CD14-positive monocyte (primary cell): ENCODE measurements around the gene AIG1. TPM values are rescaled to one million over a fixed set of nuclear protein-coding genes. Genes with fewer than 3 reads are reported as not detected.

Source experiments
- DNase-seq, 3 donors: peaks; one replicate each; pipeline ENCODE4 v3.0.0-alpha.2; 2011 to 2022
- H2AFZ ChIP-seq: 2 replicates; pipeline ENCODE4 v1.6.0; 2012; ENCODE audit warnings: mild to moderate bottlenecking, low read depth, low read length, inconsistent platforms; ENCODE audit not compliant: insufficient read depth, poor library complexity, severe bottlenecking
- H3K27ac ChIP-seq, 2 donors: 1 replicate in 1 of 2; 2 replicates in 1 of 2; pipeline ENCODE4 v1.5.1; 2012 to 2013; ENCODE audit warnings: low read length in 2 of 2, control low read depth in 1 of 2, inconsistent platforms in 1 of 2, low read depth in 1 of 2, mild to moderate bottlenecking in 1 of 2
- H3K27me3 ChIP-seq, 2 donors: one replicate each; pipeline versions ENCODE4 v1.6.0 to v1.6.1; 2011 to 2013; ENCODE audit warnings: low read length in 2 of 2; ENCODE audit not compliant: control insufficient read depth in 2 of 2, insufficient read depth in 2 of 2
- H3K36me3 ChIP-seq, 2 donors: replicated peaks in 1 of 2; 1 replicate in 1 of 2; 2 replicates in 1 of 2; pipeline versions ENCODE4 v1.5.1 to v1.6.1; 2012 to 2013; ENCODE audit warnings: low read length in 2 of 2, control low read depth in 1 of 2, inconsistent platforms in 1 of 2, mild to moderate bottlenecking in 1 of 2; ENCODE audit not compliant: insufficient read depth in 2 of 2, control insufficient read depth in 1 of 2
- H3K4me1 ChIP-seq, 2 donors: 1 replicate in 1 of 2; 2 replicates in 1 of 2; pipeline versions ENCODE4 v1.5.1 to v1.6.1; 2012 to 2013; ENCODE audit warnings: low read length in 2 of 2, control low read depth in 1 of 2, inconsistent platforms in 1 of 2, mild to moderate bottlenecking in 1 of 2, moderate library complexity in 1 of 2; ENCODE audit not compliant: insufficient read depth in 2 of 2, control insufficient read depth in 1 of 2
- H3K4me2 ChIP-seq: replicated peaks from 2 replicates; pipeline ENCODE3; 2012; ENCODE audit warnings: low read length, moderate library complexity, mild to moderate bottlenecking; ENCODE audit not compliant: poor library complexity, severe bottlenecking; ENCODE audit errors: extremely low read depth
- H3K4me3 ChIP-seq, 3 experiments: fragments of 200-600 bp in 1 of 3; sonication (generic) in 1 of 3; replicated peaks in 1 of 3; 1 replicate in 2 of 3; 2 replicates in 1 of 3; pipeline ENCODE4 v1.5.1; 2011 to 2013; ENCODE audit warnings: low read length in 3 of 3, mild to moderate bottlenecking in 3 of 3, control low read depth in 2 of 3, low read depth in 2 of 3, inconsistent platforms in 1 of 3, moderate library complexity in 1 of 3
- H3K79me2 ChIP-seq: 2 replicates; pipeline ENCODE4 v1.6.0; 2012; ENCODE audit warnings: mild to moderate bottlenecking, control low read depth, inconsistent platforms, low read length, moderate library complexity; ENCODE audit not compliant: insufficient read depth
- H3K9ac ChIP-seq: 2 replicates; pipeline ENCODE4 v1.6.0; 2017; ENCODE audit warnings: low read length, mild to moderate bottlenecking; ENCODE audit not compliant: insufficient read depth, poor library complexity, severe bottlenecking
- H3K9me3 ChIP-seq, 2 donors: replicated peaks in 1 of 2; 1 replicate in 1 of 2; 2 replicates in 1 of 2; pipeline versions ENCODE4 v1.5.1 to v1.6.1; 2012 to 2013; ENCODE audit warnings: low read length in 2 of 2, control low read depth in 1 of 2; ENCODE audit not compliant: control insufficient read depth in 1 of 2, insufficient read depth in 1 of 2
- H4K20me1 ChIP-seq: 2 replicates; pipeline ENCODE4 v1.6.0; 2012; ENCODE audit warnings: mild to moderate bottlenecking, low read length, control low read depth, moderate library complexity; ENCODE audit not compliant: insufficient read depth
- H3K27ac Mint-ChIP-seq, 7 donors: one replicate each; pipeline ENCODE4 v1.8.0; 2020; ENCODE audit warnings: mild to moderate bottlenecking in 7 of 7, mixed read lengths in 7 of 7, moderate library complexity in 6 of 7, inconsistent platforms in 2 of 7
- H3K27me3 Mint-ChIP-seq, 3 donors: one replicate each; pipeline ENCODE4 v1.8.0; 2021 to 2022; ENCODE audit warnings: low read depth in 3 of 3, mild to moderate bottlenecking in 3 of 3, mixed read lengths in 3 of 3, moderate library complexity in 3 of 3, inconsistent platforms in 1 of 3
- H3K36me3 Mint-ChIP-seq, 2 donors: one replicate each; pipeline ENCODE4 v1.8.0; 2020; ENCODE audit warnings: mixed read lengths in 2 of 2, inconsistent platforms in 1 of 2, mild to moderate bottlenecking in 1 of 2
- H3K4me1 Mint-ChIP-seq: one replicate; pipeline ENCODE4 v1.8.0; 2020; ENCODE audit warnings: mild to moderate bottlenecking, mixed read lengths
- H3K4me3 Mint-ChIP-seq, 2 donors: one replicate each; pipeline ENCODE4 v1.8.0; 2020; ENCODE audit warnings: mild to moderate bottlenecking in 2 of 2, mixed read lengths in 2 of 2, moderate library complexity in 1 of 2
- H3K9me3 Mint-ChIP-seq, 7 donors: one replicate each; pipeline ENCODE4 v1.8.0; 2020 to 2022; ENCODE audit warnings: mixed read lengths in 7 of 7, mild to moderate bottlenecking in 6 of 7, moderate library complexity in 6 of 7, inconsistent platforms in 2 of 7
- CTCF ChIP-seq: fragments of 200-600 bp; IDR thresholded peaks from one replicate; pipeline ENCODE4 v1.8.0; 2022; ENCODE audit warnings: antibody characterized with exemption, mild to moderate bottlenecking
- WGBS: methylation state at CpG from one replicate; pipeline ENCODE4 v1.1.5; 2013; ENCODE audit warnings: missing lambda C conversion rate; ENCODE audit not compliant: insufficient coverage; 5-methylcytosine and 5-hydroxymethylcytosine counted together
- intact Hi-C, 2 donors: fragments of 100-400 bp; cut with micrococcal nuclease; formaldehyde crosslinking; loops; one replicate each; pipeline versions ENCODE4 v1.15.0 to v1.15.1; 2023
- polyA plus RNA-seq, 3 donors: library from polyadenylated mRNA; depleted of rRNA in 1 of 3; unstranded in 2 of 3; stranded (reverse) in 1 of 3; fragments of 300-500 nt in 2 of 3; fragments of >200 nt in 1 of 3; fragmentation: Illumina TruSeq in 2 of 3; gene quantifications; 1 replicate in 2 of 3; 2 replicates in 1 of 3; pipeline ENCODE4 v1.2.3, GENCODE V29; 2012 to 2021

AIG1 gene
- polyA plus RNA-seq, 3 donors, result 6.7 to 7.6 (median 6.8) TPM

- WGBS, result no CpG with 5 or more reads among the region's 6 CpGs
- no peak for DNase-seq
- intact Hi-C loops, result no loop called here
- Mint-ChIP-seq H3K4me1 (no peaks in the 10 kb centered on the region), H3K4me3 (no peak overlapping the region), H3K27ac (no peak overlapping the region), H3K9me3 (peaks cover 0 to 2% (median 0%) of the 10 kb centered on the region in 7 donors), H3K27me3 (no peaks in the 10 kb centered on the region), H3K36me3 (no peaks in the 10 kb centered on the region)
- Histone ChIP-seq H2AFZ (no peak overlapping the region), H3K4me1 (no peaks in the 10 kb centered on the region), H3K36me3 (no peaks in the 10 kb centered on the region), H3K79me2 (no peaks in the 10 kb centered on the region), H3K4me3 (no peak overlapping the region), H4K20me1 (no peaks in the 10 kb centered on the region), H3K9ac (no peak overlapping the region), H3K27ac (no peak overlapping the region), H3K4me2 (no peak overlapping the region), H3K9me3 (no peaks in the 10 kb centered on the region), H3K27me3 (no peaks in the 10 kb centered on the region)
- TF ChIP-seq CTCF, result no peak
These were observed 104.7 kb downstream of the AIG1 start for GRCh38 chr6:143165315-143165855.

- Histone ChIP-seq H3K9ac (no peak overlapping the region), H3K27ac (no peak overlapping the region), H4K20me1 (no peaks in the 10 kb centered on the region), H2AFZ (no peak overlapping the region), H3K27me3 (no peaks in the 10 kb centered on the region), H3K79me2 (no peaks in the 10 kb centered on the region), H3K4me3 (no peak overlapping the region), H3K9me3 (no peaks in the 10 kb centered on the region), H3K4me1 (no peaks in the 10 kb centered on the region), H3K4me2 (no peak overlapping the region), H3K36me3 (no peaks in the 10 kb centered on the region)
- no peak for DNase-seq
- Mint-ChIP-seq H3K27me3 (no peaks in the 10 kb centered on the region), H3K4me1 (no peaks in the 10 kb centered on the region), H3K4me3 (no peak overlapping the region), H3K9me3 (peaks cover 0 to 2% (median 0%) of the 10 kb centered on the region in 7 donors), H3K36me3 (no peaks in the 10 kb centered on the region), H3K27ac (no peak overlapping the region)
- 97% methylated on average over 3 of the region's 5 CpGs for WGBS
- no peak for TF ChIP-seq CTCF
- intact Hi-C loops, result no loop called here
These were observed 105.6 kb downstream of the AIG1 start for GRCh38 chr6:143166247-143166695.
